Astrocyte of the cerebellum (primary cell): ENCODE data around the gene SEC14L3.

Source experiments
- DNase-seq: peaks from one replicate; pipeline ENCODE4 v3.0.0-alpha.2; 2011; ENCODE audit warnings: low read depth
- H3K4me3 ChIP-seq: 2 replicates; pipeline ENCODE4 v1.5.1; 2011; ENCODE audit warnings: mild to moderate bottlenecking, low read depth, low read length, moderate library complexity
- CTCF ChIP-seq: IDR thresholded peaks from 2 replicates; pipeline ENCODE4 v1.5.1; 2012; ENCODE audit warnings: low read length, low read depth, moderate library complexity, mild to moderate bottlenecking; ENCODE audit errors: missing control alignments
- in situ Hi-C: cut with HindIII; loops from 2 replicates; pipeline ENCODE4 v1.10.0; 2017; ENCODE audit warnings: low sequenced_read_pairs

SEC14L3 gene

GRCh38 chr22:30432520-30432919 is 39.3 kb downstream of the SEC14L3 start:
- in situ Hi-C loops = no loop called here
- H3K4me3 ChIP-seq = no peak overlapping the region
- TF ChIP-seq CTCF = no peak
- no peak for DNase-seq

GRCh38 chr22:30432096-30432495 is 39.7 kb downstream of the SEC14L3 start:
- no peak for DNase-seq
- in situ Hi-C loops = no loop called here
- no peak for TF ChIP-seq CTCF
- H3K4me3 ChIP-seq = no peak overlapping the region

DNA sequence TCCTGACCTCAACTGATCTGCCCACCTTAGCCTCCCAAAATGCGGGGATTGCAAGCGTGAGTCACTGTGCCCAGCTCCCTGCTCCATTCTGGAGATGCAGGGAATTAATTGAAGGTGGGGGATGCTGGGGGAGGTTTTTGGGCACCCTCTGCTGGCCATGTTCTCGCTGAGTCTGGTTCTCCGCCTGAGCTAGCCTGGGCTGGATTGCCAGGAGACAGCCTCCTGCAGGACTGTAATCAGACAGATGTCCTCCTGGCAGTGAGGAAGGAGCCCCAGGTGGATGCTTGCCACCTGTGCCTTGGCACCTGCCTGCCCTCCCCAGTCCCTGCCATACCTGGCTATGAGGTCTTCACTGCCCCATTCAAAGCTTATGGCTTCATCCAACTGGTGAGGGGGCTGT is 40.9 kb downstream of the SEC14L3 start:
- in situ Hi-C loops = no loop called here
- no peak for DNase-seq
- TF ChIP-seq CTCF = no peak
- no peak overlapping the region for H3K4me3 ChIP-seq

- in situ Hi-C loops = no loop called here
- TF ChIP-seq CTCF = no peak
- H3K4me3 ChIP-seq = no peak overlapping the region
- DNase-seq = no peak
Observed at GRCh38 chr22:30429887-30430286, 41.9 kb downstream of the SEC14L3 start.

GRCh38 chr22:30427871-30428270 is 43.9 kb downstream of the SEC14L3 start:
- in situ Hi-C loops = no loop called here
- DNase-seq = no peak
- no peak overlapping the region for H3K4me3 ChIP-seq
- no peak for TF ChIP-seq CTCF

DNA sequence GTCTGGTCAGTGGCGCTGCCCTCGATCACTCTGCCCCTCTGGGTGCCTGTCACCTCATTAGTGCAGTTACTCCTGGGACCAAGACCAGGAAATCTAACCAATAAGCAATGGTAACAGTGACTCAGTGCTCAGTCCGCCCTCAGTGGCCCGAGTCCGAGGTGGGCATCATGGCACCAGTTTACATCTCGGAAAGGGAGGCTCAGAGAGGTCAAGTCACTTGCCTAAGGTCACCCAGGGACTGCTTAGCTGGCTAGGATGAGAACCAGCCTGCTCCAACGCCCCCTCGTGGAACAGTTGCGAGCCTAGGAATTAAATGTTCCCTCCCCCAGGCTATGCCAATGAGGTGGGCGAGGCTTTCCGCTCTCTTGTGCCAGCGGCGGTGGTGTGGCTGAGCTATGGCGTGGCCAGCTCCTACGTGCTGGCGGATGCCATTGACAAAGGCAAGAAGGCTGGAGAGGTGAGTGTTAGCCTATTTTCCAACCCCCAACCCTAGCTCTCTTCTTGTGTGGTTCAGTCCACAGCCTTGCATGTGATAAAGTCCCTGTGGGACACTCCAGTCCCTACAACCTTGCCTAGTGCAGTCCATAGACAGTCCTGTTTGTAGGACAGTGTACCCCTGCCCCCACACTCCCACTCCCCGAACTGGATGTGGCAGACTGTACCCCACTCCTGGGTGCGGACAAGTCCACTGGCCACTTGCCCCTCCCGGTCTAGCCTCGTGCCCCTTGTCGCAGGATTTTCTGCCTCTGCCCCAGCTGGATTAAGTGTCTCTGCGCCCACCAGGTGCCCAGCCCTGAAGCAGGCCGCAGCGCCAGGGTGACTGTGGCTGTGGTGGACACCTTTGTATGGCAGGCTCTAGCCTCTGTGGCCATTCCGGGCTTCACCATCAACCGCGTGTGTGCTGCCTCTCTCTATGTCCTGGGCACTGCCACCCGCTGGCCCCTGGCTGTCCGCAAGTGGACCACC is 45.1 kb downstream of the SEC14L3 start:
- H3K4me3 ChIP-seq = peak overlapping the region; percentile 58
- no peak for DNase-seq
- TF ChIP-seq CTCF = peak; percentile 75
- in situ Hi-C loops = no loop called here
